ENCODE data around the gene SYNRG. TPM values are rescaled to one million over a fixed set of nuclear protein-coding genes. Genes with fewer than 3 reads are reported as not detected.

SYNRG gene
- total and polyA plus RNA-seq, 2 of the 13 experiments (the other 11 are each of a cell fraction or from before 2014, with no cell fraction given) = 7.3 to 8.7 TPM

DNA sequence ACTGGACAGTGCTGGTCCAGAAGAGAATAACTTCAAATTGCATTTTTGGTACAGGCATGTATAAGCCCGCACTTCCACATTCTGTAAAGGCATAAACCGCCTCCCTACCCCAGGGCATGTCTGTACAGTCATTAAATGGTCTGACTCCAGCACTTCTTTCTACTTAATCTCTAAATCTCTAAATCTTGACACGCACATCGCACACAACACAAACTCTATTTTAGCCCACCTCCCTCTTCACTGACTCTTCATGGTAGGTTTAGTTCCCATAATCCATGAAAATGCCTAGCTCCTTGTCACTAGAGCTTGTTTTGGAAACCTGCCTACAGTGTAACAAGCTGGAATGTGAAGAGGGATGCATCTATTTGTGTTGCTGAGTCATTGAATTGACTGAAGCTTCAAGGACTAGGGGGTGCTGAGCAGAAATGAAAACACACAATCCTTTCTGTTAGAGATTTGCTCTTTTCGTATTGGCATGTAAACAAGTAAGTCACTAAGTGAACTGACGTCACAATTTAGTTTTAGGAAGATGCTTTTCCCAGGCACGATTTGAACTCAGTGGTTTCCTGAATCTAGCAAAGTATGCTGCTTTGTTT, 121.1 kb downstream of the SYNRG start (continued):
- TF ChIP-seq THYN1 (CRISPR knock-in tag; IDR thresholded peaks at IDR 0.05; ENCODE audit: borderline replicate concordance, low read depth) = no peak
- TF ChIP-seq CBX5 (CRISPR knock-in tag; IDR thresholded peaks at IDR 0.05; ENCODE audit: borderline replicate concordance) = peak; percentile 45; the same call in 1 of the 2 replicates
- TF ChIP-seq RCOR2 (CRISPR knock-in tag; IDR thresholded peaks at IDR 0.05) = peak; percentile 49
- TF ChIP-seq EEA1 (CRISPR knock-in tag; IDR thresholded peaks at IDR 0.05; ENCODE audit: borderline replicate concordance) = no peak
- TF ChIP-seq, protein P1, sequence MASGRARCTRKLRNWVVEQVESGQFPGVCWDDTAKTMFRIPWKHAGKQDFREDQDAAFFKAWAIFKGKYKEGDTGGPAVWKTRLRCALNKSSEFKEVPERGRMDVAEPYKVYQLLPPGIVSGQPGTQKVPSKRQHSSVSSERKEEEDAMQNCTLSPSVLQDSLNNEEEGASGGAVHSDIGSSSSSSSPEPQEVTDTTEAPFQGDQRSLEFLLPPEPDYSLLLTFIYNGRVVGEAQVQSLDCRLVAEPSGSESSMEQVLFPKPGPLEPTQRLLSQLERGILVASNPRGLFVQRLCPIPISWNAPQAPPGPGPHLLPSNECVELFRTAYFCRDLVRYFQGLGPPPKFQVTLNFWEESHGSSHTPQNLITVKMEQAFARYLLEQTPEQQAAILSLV (CRISPR knock-in tag; IDR thresholded peaks at IDR 0.05; ENCODE audit: borderline replicate concordance) = no peak
- TF ChIP-seq KAT2B (IDR thresholded peaks at IDR 0.05; ENCODE audit: borderline replicate concordance, low read depth, low read length) = no peak
- TF ChIP-seq HMG20B (CRISPR knock-in tag; conservative IDR thresholded peaks at IDR 0.05) = no peak
- no peak for TF ChIP-seq PAX8 (CRISPR knock-in tag; IDR thresholded peaks at IDR 0.05; ENCODE audit: borderline replicate concordance)
- TF ChIP-seq, protein P2, sequence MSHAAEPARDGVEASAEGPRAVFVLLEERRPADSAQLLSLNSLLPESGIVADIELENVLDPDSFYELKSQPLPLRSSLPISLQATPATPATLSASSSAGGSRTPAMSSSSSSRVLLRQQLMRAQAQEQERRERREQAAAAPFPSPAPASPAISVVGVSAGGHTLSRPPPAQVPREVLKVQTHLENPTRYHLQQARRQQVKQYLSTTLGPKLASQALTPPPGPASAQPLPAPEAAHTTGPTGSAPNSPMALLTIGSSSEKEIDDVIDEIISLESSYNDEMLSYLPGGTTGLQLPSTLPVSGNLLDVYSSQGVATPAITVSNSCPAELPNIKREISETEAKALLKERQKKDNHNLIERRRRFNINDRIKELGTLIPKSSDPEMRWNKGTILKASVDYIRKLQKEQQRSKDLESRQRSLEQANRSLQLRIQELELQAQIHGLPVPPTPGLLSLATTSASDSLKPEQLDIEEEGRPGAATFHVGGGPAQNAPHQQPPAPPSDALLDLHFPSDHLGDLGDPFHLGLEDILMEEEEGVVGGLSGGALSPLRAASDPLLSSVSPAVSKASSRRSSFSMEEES (CRISPR knock-in tag; IDR thresholded peaks at IDR 0.05) = peak; percentile 39; the same call in 1 of the 2 replicates
- TF ChIP-seq, protein P3, sequence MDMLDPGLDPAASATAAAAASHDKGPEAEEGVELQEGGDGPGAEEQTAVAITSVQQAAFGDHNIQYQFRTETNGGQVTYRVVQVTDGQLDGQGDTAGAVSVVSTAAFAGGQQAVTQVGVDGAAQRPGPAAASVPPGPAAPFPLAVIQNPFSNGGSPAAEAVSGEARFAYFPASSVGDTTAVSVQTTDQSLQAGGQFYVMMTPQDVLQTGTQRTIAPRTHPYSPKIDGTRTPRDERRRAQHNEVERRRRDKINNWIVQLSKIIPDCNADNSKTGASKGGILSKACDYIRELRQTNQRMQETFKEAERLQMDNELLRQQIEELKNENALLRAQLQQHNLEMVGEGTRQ (IDR thresholded peaks at IDR 0.05; ENCODE audit: low read depth, low read length) = no peak
- TF ChIP-seq, protein P3 (CRISPR knock-in tag; IDR thresholded peaks at IDR 0.05; ENCODE audit: borderline replicate concordance) = no peak
- TF ChIP-seq BCL6 (CRISPR knock-in tag; IDR thresholded peaks at IDR 0.05) = peak; percentile 56
- no peak for TF ChIP-seq ZNF121 (CRISPR knock-in tag; IDR thresholded peaks at IDR 0.05)
- TF ChIP-seq ATF7-NPFF (CRISPR knock-in tag; IDR thresholded peaks at IDR 0.05; ENCODE audit: low read depth) = no peak
- peak; percentile 80; the same call in 1 of the 2 replicates for TF ChIP-seq DPF2 (CRISPR knock-in tag; IDR thresholded peaks at IDR 0.05; ENCODE audit: borderline replicate concordance, low read depth)
- TF ChIP-seq, protein P4, sequence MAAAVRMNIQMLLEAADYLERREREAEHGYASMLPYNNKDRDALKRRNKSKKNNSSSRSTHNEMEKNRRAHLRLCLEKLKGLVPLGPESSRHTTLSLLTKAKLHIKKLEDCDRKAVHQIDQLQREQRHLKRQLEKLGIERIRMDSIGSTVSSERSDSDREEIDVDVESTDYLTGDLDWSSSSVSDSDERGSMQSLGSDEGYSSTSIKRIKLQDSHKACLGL (CRISPR knock-in tag; IDR thresholded peaks at IDR 0.05) = no peak
- TF ChIP-seq, protein P5, sequence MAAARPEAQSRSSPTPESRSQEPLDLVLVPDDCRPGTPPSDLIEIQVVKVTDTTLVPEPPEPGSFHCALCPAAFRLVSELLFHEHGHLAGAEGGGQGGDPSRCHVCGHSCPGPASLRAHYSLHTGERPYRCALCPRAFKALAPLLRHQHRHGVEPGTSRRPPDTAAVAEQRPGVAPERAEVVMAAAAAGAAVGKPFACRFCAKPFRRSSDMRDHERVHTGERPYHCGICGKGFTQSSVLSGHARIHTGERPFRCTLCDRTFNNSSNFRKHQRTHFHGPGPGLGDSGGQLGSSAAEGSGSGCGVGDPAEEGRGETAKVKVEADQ (CRISPR knock-in tag; IDR thresholded peaks at IDR 0.05; ENCODE audit: borderline replicate concordance) = no peak
- no peak for TF ChIP-seq ZNF253 (CRISPR knock-in tag; IDR thresholded peaks at IDR 0.05; ENCODE audit: borderline replicate concordance)
- TF ChIP-seq TP53 (CRISPR knock-in tag; conservative IDR thresholded peaks at IDR 0.05) = no peak
- TF ChIP-seq ONECUT2 (CRISPR knock-in tag; IDR thresholded peaks at IDR 0.05) = no peak
- TF ChIP-seq ZNF747 (CRISPR knock-in tag; IDR thresholded peaks at IDR 0.05; ENCODE audit: borderline replicate concordance) = no peak
- no peak for TF ChIP-seq ZNF563 (CRISPR knock-in tag; IDR thresholded peaks at IDR 0.05)
- no peak for TF ChIP-seq ZFP36 (IDR thresholded peaks at IDR 0.05; ENCODE audit: borderline replicate concordance, low read depth, low read length, partially characterized antibody)
- no peak for TF ChIP-seq ZNF329 (CRISPR knock-in tag; IDR thresholded peaks at IDR 0.05; ENCODE audit: low read depth)
- no peak for TF ChIP-seq NCOR1 (IDR thresholded peaks at IDR 0.05; ENCODE audit: borderline replicate concordance, low read length)

Measured in HepG2 (cell line).